ENCODE results near the gene PLEKHH2.

The PLEKHH2 gene

DNA sequence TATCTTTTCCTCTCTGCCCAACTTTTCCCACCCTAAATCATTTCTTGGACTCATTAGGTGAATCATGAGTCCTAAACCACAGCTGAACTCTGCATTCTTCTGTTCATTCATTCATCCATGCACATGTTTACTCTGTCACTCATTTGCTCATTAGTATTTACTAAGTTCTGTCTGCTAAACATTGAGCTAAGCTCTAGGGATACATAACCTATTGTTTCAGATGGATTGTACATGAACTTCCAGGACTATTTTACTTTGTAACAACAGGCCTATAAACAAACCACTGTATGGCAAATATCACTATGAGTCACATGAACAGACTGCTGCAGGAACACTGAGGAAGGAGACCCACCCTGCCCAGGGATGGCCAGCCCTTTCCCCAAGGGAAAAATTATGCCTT lies 122.1 kb downstream of the PLEKHH2 start:
- DNase-seq: peak; percentile 82
- H3K14ac ChIP-seq (ENCODE audit: low read length in 2 of 2): no peak overlapping the region
- no peak overlapping the region for H2BK15ac ChIP-seq (ENCODE audit: low read depth, poor library complexity, severe bottlenecking)
- no peak overlapping the region for H2AK5ac ChIP-seq (ENCODE audit: low read length, severe bottlenecking)
- H2BK5ac ChIP-seq (ENCODE audit: low read depth, low read length, poor library complexity, severe bottlenecking): peak overlapping the region; percentile 88
- H4K8ac ChIP-seq (ENCODE audit: low read length): no peak overlapping the region
- H3K4ac ChIP-seq (ENCODE audit: low read depth in 1 of 2, low read length in 2 of 2): no peak overlapping the region
- no peak overlapping the region for H3K4me2 ChIP-seq (ENCODE audit: low read length, poor library complexity, severe bottlenecking)
- H3K79me1 ChIP-seq (replicated peaks; ENCODE audit: low read length, poor library complexity, severe bottlenecking): no peaks in the 10 kb centered on the region
- no peak overlapping the region for H2BK120ac ChIP-seq (ENCODE audit: low read depth, low read length)
- peak overlapping the region in 1 of 2 experiments; percentile 1 for H3K4me3 ChIP-seq (ENCODE audit: insufficient read depth in 1 of 2, low read depth in 1 of 2, low read length in 2 of 2)
- no peak overlapping the region for H2BK12ac ChIP-seq (ENCODE audit: low read length in 2 of 2)
- H3K23ac ChIP-seq (ENCODE audit: low read length in 2 of 2): no peak overlapping the region
- H3K9me3 ChIP-seq (ENCODE audit: control insufficient read depth, low read length): no peaks in the 10 kb centered on the region
- H4K91ac ChIP-seq (ENCODE audit: low read length): no peak overlapping the region
- H3K27ac ChIP-seq (ENCODE audit: low read length, poor library complexity, severe bottlenecking): peak overlapping the region; percentile 97
- H3K18ac ChIP-seq (ENCODE audit: low read depth in 1 of 2, low read length in 2 of 2): no peak overlapping the region
- H3K27me3 ChIP-seq (ENCODE audit: control insufficient read depth in 1 of 2, insufficient read depth in 1 of 2, low read length in 2 of 2): peaks cover 0 to 4% of the 10 kb centered on the region in 2 experiments
- peak overlapping the region; percentile 30 for H3K9ac ChIP-seq (ENCODE audit: low read length)
- peaks cover 8% of the 10 kb centered on the region for H3K4me1 ChIP-seq (ENCODE audit: control insufficient read depth, insufficient read depth, low read depth, low read length)
- peaks cover 0 to 16% of the 10 kb centered on the region in 2 experiments for H3K36me3 ChIP-seq (ENCODE audit: control insufficient read depth in 1 of 2, insufficient read depth in 2 of 2, low read depth in 1 of 2, low read length in 2 of 2)
- H2AFZ ChIP-seq (ENCODE audit: low read depth, low read length): no peak overlapping the region

DNA sequence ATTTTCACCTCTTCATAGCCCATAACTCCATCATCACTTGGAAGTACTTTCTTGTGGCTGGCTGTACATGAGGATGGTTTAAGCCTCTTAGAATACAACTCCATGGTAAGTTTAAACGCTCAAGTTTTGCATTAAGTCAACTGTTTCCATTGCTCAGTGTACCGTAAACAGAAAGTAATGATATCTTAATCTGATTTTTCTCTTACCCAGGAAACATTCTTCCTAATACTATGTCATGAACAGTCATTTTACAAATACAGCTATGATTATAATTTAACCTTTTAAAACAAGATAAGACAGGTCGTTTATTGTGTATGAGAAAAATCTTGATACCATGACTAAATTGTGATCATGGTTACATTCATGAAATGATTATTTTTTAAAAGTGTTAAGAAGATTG lies 125.2 kb downstream of the PLEKHH2 start:
- WGBS: 100% methylated on average over 2 of the region's 3 CpGs
- no peak overlapping the region for H2BK15ac ChIP-seq (ENCODE audit: low read depth, poor library complexity, severe bottlenecking)
- H2BK5ac ChIP-seq (ENCODE audit: low read depth, low read length, poor library complexity, severe bottlenecking): no peak overlapping the region

DNA sequence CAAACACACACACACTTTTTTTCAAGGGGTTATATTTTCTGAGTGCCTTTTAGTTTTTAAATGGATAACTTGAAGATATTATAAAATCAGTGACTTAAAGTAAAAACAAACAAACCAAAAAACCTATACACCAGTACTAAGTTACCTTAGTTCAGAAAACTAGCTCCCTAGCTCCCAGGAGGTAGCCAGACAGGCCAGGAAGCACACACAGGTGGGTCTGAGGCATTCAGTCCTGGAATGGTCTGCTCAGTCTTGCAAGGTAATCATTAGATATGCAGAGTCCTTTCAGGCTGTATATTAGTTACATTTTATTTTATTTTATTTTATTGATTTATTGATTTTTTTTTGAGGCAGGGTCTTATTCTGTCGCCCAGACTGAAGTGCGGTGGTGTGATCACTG lies 126.0 kb downstream of the PLEKHH2 start:
- Histone ChIP-seq H2BK120ac (ENCODE audit: low read depth, low read length) (no peak overlapping the region), H2AFZ (ENCODE audit: low read depth, low read length) (no peak overlapping the region), H3K4me3 (ENCODE audit: insufficient read depth in 1 of 2, low read depth in 1 of 2, low read length in 2 of 2) (no peak overlapping the region), H3K23ac (ENCODE audit: low read length in 2 of 2) (no peak overlapping the region), H3K14ac (ENCODE audit: low read length in 2 of 2) (no peak overlapping the region), H3K27me3 (ENCODE audit: control insufficient read depth in 1 of 2, insufficient read depth in 1 of 2, low read length in 2 of 2) (no peaks in the 10 kb centered on the region), H2BK5ac (ENCODE audit: low read depth, low read length, poor library complexity, severe bottlenecking) (no peak overlapping the region), H3K79me1 (replicated peaks; ENCODE audit: low read length, poor library complexity, severe bottlenecking) (peaks cover 3% of the 10 kb centered on the region), H4K91ac (ENCODE audit: low read length) (no peak overlapping the region), H3K9ac (ENCODE audit: low read length) (no peak overlapping the region), H3K9me3 (ENCODE audit: control insufficient read depth, low read length) (no peaks in the 10 kb centered on the region), H3K27ac (ENCODE audit: low read length, poor library complexity, severe bottlenecking) (peak overlapping the region; percentile 77), H3K4me2 (ENCODE audit: low read length, poor library complexity, severe bottlenecking) (no peak overlapping the region), H3K4ac (ENCODE audit: low read depth in 1 of 2, low read length in 2 of 2) (no peak overlapping the region), H2BK15ac (ENCODE audit: low read depth, poor library complexity, severe bottlenecking) (no peak overlapping the region), H4K8ac (ENCODE audit: low read length) (no peak overlapping the region), H2BK12ac (ENCODE audit: low read length in 2 of 2) (no peak overlapping the region), H3K4me1 (ENCODE audit: control insufficient read depth, insufficient read depth, low read depth, low read length) (peaks cover 13% of the 10 kb centered on the region), H2AK5ac (ENCODE audit: low read length, severe bottlenecking) (peak overlapping the region; percentile 94), H3K18ac (ENCODE audit: low read depth in 1 of 2, low read length in 2 of 2) (no peak overlapping the region), H3K36me3 (ENCODE audit: control insufficient read depth in 1 of 2, insufficient read depth in 2 of 2, low read depth in 1 of 2, low read length in 2 of 2) (peaks cover 2 to 15% of the 10 kb centered on the region in 2 experiments)
- DNase-seq: no peak
- WGBS: 97% methylated on average over 2 of the region's 2 CpGs

More for the DNA sequence above, 125.2 kb downstream of the PLEKHH2 start:
- Histone ChIP-seq H3K4me2 (ENCODE audit: low read length, poor library complexity, severe bottlenecking) (no peak overlapping the region), H3K36me3 (ENCODE audit: control insufficient read depth in 1 of 2, insufficient read depth in 2 of 2, low read depth in 1 of 2, low read length in 2 of 2) (peaks cover 2 to 15% of the 10 kb centered on the region in 2 experiments), H4K91ac (ENCODE audit: low read length) (no peak overlapping the region), H3K4ac (ENCODE audit: low read depth in 1 of 2, low read length in 2 of 2) (no peak overlapping the region), H3K14ac (ENCODE audit: low read length in 2 of 2) (no peak overlapping the region), H4K8ac (ENCODE audit: low read length) (no peak overlapping the region), H3K4me1 (ENCODE audit: control insufficient read depth, insufficient read depth, low read depth, low read length) (peaks cover 13% of the 10 kb centered on the region), H3K23ac (ENCODE audit: low read length in 2 of 2) (no peak overlapping the region), H3K18ac (ENCODE audit: low read depth in 1 of 2, low read length in 2 of 2) (no peak overlapping the region), H3K9ac (ENCODE audit: low read length) (no peak overlapping the region), H3K9me3 (ENCODE audit: control insufficient read depth, low read length) (no peaks in the 10 kb centered on the region), H2BK120ac (ENCODE audit: low read depth, low read length) (no peak overlapping the region), H3K27ac (ENCODE audit: low read length, poor library complexity, severe bottlenecking) (peak overlapping the region; percentile 80), H3K79me1 (replicated peaks; ENCODE audit: low read length, poor library complexity, severe bottlenecking) (peaks cover 3% of the 10 kb centered on the region), H2AFZ (ENCODE audit: low read depth, low read length) (no peak overlapping the region), H2BK12ac (ENCODE audit: low read length in 2 of 2) (no peak overlapping the region), H3K27me3 (ENCODE audit: control insufficient read depth in 1 of 2, insufficient read depth in 1 of 2, low read length in 2 of 2) (no peaks in the 10 kb centered on the region), H2AK5ac (ENCODE audit: low read length, severe bottlenecking) (no peak overlapping the region), H3K4me3 (ENCODE audit: insufficient read depth in 1 of 2, low read depth in 1 of 2, low read length in 2 of 2) (no peak overlapping the region)
- DNase-seq: no peak

DNA sequence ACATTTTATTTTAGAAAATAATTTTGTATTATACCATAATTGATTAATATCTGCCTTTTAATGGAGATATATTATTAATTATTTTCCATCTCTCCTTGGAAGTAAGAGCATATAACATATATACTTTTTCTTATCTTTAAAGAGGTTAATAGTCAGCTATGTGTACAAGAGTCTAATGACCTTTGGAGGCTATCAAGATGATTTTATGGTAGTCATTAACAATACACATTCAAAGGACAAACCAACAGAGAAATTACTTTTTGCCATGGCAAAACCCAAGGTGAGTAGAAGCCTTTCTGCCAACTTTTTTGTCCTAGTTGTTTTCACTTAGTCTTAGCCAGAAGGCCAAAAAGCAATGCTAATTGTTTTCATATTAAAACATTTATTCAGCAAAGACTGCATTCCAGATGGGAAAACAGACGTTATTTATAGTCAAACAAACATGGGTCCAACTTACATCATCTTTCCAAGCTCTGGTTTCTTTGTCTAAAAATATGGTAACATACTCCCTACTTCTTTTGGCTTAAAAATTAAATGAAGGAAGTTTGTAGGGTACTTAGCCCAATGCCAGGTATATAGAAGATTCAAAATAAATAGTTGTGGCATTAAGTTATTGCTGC lies 127.1 kb downstream of the PLEKHH2 start:
- Histone ChIP-seq H3K4me2 (ENCODE audit: low read length, poor library complexity, severe bottlenecking) (no peak overlapping the region), H3K27me3 (ENCODE audit: control insufficient read depth in 1 of 2, insufficient read depth in 1 of 2, low read length in 2 of 2) (no peaks in the 10 kb centered on the region), H3K9me3 (ENCODE audit: control insufficient read depth, low read length) (no peaks in the 10 kb centered on the region), H3K4me3 (ENCODE audit: insufficient read depth in 1 of 2, low read depth in 1 of 2, low read length in 2 of 2) (no peak overlapping the region), H3K9ac (ENCODE audit: low read length) (no peak overlapping the region), H3K79me1 (replicated peaks; ENCODE audit: low read length, poor library complexity, severe bottlenecking) (peaks cover 3% of the 10 kb centered on the region), H3K4ac (ENCODE audit: low read depth in 1 of 2, low read length in 2 of 2) (no peak overlapping the region), H3K18ac (ENCODE audit: low read depth in 1 of 2, low read length in 2 of 2) (no peak overlapping the region), H2BK12ac (ENCODE audit: low read length in 2 of 2) (no peak overlapping the region), H3K4me1 (ENCODE audit: control insufficient read depth, insufficient read depth, low read depth, low read length) (peaks cover 12% of the 10 kb centered on the region), H3K23ac (ENCODE audit: low read length in 2 of 2) (no peak overlapping the region), H3K14ac (ENCODE audit: low read length in 2 of 2) (no peak overlapping the region), H2BK5ac (ENCODE audit: low read depth, low read length, poor library complexity, severe bottlenecking) (no peak overlapping the region), H3K36me3 (ENCODE audit: control insufficient read depth in 1 of 2, insufficient read depth in 2 of 2, low read depth in 1 of 2, low read length in 2 of 2) (peaks cover 2 to 15% of the 10 kb centered on the region in 2 experiments), H2AFZ (ENCODE audit: low read depth, low read length) (no peak overlapping the region), H3K27ac (ENCODE audit: low read length, poor library complexity, severe bottlenecking) (no peak overlapping the region), H2AK5ac (ENCODE audit: low read length, severe bottlenecking) (no peak overlapping the region), H2BK15ac (ENCODE audit: low read depth, poor library complexity, severe bottlenecking) (no peak overlapping the region), H4K8ac (ENCODE audit: low read length) (no peak overlapping the region), H2BK120ac (ENCODE audit: low read depth, low read length) (no peak overlapping the region), H4K91ac (ENCODE audit: low read length) (no peak overlapping the region)
- 50% methylated on average over 1 of the region's 1 CpG for WGBS
- no peak for DNase-seq
